ENCODE data around the gene KANSL1. TPM values are rescaled to one million over a fixed set of nuclear protein-coding genes. Genes with fewer than 3 reads are reported as not detected.
A peak's percentile ranks its signal among the peaks of the same experiment; 100 is the strongest.

The KANSL1 gene
- total and polyA plus RNA-seq, 2 donors (not counting 1 experiment from before 2014, with no cell fraction given), result 36.8 to 233 TPM

GRCh38 chr17:46020998-46021397 lies 172.2 kb downstream of the KANSL1 start:
- Histone ChIP-seq H3K9ac (ENCODE audit: low read length) (no peak overlapping the region), H3K79me2 (ENCODE audit: control insufficient read depth, insufficient read depth, low read length) (no peaks in the 10 kb centered on the region), H3K9me3 (ENCODE audit: control extremely low read depth in 1 of 3, control insufficient read depth in 2 of 3, insufficient read depth in 1 of 3, low read length in 2 of 3) (peaks cover 0 to 9% (median 0%) of the 10 kb centered on the region in 3 donors), H4K20me1 (ENCODE audit: control insufficient read depth, insufficient read depth, low read length, poor library complexity, severe bottlenecking) (no peaks in the 10 kb centered on the region), H3K4me2 (replicated peaks; ENCODE audit: low read depth, low read length, poor library complexity, severe bottlenecking) (no peak overlapping the region), H2AFZ (ENCODE audit: insufficient read depth, low read depth, low read length, poor library complexity, severe bottlenecking) (no peak overlapping the region), H3K4me3 (ENCODE audit: control extremely low read depth in 1 of 5, extremely low read depth in 1 of 5, insufficient read depth in 1 of 5, low read depth in 2 of 5, low read length in 4 of 5) (no peak overlapping the region), H3K36me3 (replicated peaks in 1 of 2; ENCODE audit: control extremely low read depth in 1 of 2, control insufficient read depth in 1 of 2, extremely low read depth in 1 of 2, insufficient read depth in 2 of 2, low read length in 1 of 2) (peaks cover 0 to 4% of the 10 kb centered on the region in 2 experiments), H3K4me1 (ENCODE audit: control insufficient read depth in 2 of 2, insufficient read depth in 2 of 2, low read length in 2 of 2) (peaks cover 32 to 56% of the 10 kb centered on the region in 2 donors), H3K27ac (ENCODE audit: low read length in 2 of 2) (peak overlapping the region; percentile 88 to 93), H3K27me3 (replicated peaks in 1 of 4; ENCODE audit: control extremely low read depth in 1 of 4, control insufficient read depth in 3 of 4, insufficient read depth in 4 of 4, low read length in 3 of 4) (no peaks in the 10 kb centered on the region)
- H3K4me3 Mint-ChIP-seq, result no peak overlapping the region
- no peak for DNase-seq
- no peak for ATAC-seq (ENCODE audit: low read depth)
- H3K9me3 Mint-ChIP-seq (ENCODE audit: insufficient read depth), result no peaks in the 10 kb centered on the region
- H3K27ac Mint-ChIP-seq, result peak overlapping the region; percentile 98
- POLR2A ChIA-PET, result interaction anchor here (0.9 to 1.7 kb wide), 2 partner anchors 8 to 23 kb away, joined by 3 to 9 read pairs; no protein-coding TSS in a partner anchor
- CTCF ChIA-PET, result interaction anchor here (0.6 to 4.5 kb wide), 6 partner anchors 8 to 29 kb away, joined by 3 to 36 read pairs (median 7); no protein-coding TSS in a partner anchor
- no peaks in the 10 kb centered on the region for H3K27me3 Mint-ChIP-seq
- WGBS (ENCODE audit: insufficient coverage), result 99% methylated on average over 11 of the region's 12 CpGs
- intact Hi-C loops (cut with micrococcal nuclease), result no loop called here
- no peak for TF ChIP-seq EZH2 (IDR thresholded peaks at IDR 0.05; ENCODE audit: borderline replicate concordance, insufficient read depth, low read depth, low read length, poor library complexity, severe bottlenecking)
- no peak for TF ChIP-seq CTCF (IDR thresholded peaks at IDR 0.05)
- peaks cover 47% of the 10 kb centered on the region for H3K4me1 Mint-ChIP-seq

GRCh38 chr17:46020023-46020761 lies 173.0 kb downstream of the KANSL1 start:
- H3K4me3 ChIP-seq (ENCODE audit: control extremely low read depth in 1 of 5, extremely low read depth in 1 of 5, insufficient read depth in 1 of 5, low read depth in 2 of 5, low read length in 4 of 5), result no peak overlapping the region
- no peaks in the 10 kb centered on the region for H4K20me1 ChIP-seq (ENCODE audit: control insufficient read depth, insufficient read depth, low read length, poor library complexity, severe bottlenecking)
- peak overlapping the region; percentile 10 for H3K4me2 ChIP-seq (replicated peaks; ENCODE audit: low read depth, low read length, poor library complexity, severe bottlenecking)
- peak overlapping the region; percentile 88 to 93 for H3K27ac ChIP-seq (ENCODE audit: low read length in 2 of 2)
- H2AFZ ChIP-seq (ENCODE audit: insufficient read depth, low read depth, low read length, poor library complexity, severe bottlenecking), result peak overlapping the region; percentile 63
- peak overlapping the region; percentile 62 for H3K4me3 Mint-ChIP-seq
- H3K9ac ChIP-seq (ENCODE audit: low read length), result peak overlapping the region; percentile 25
- H3K9me3 ChIP-seq (ENCODE audit: control extremely low read depth in 1 of 3, control insufficient read depth in 2 of 3, insufficient read depth in 1 of 3, low read length in 2 of 3), result peaks cover 0 to 9% (median 0%) of the 10 kb centered on the region in 3 donors
- POLR2A ChIA-PET, result interaction anchor here (1.0 to 1.7 kb wide), 2 partner anchors 8 to 30 kb away, joined by 4 to 9 read pairs; no protein-coding TSS in a partner anchor
- 78% methylated on average over 11 of the region's 14 CpGs for WGBS (ENCODE audit: insufficient coverage)
- H3K27me3 ChIP-seq (replicated peaks in 1 of 4; ENCODE audit: control extremely low read depth in 1 of 4, control insufficient read depth in 3 of 4, insufficient read depth in 4 of 4, low read length in 3 of 4), result no peaks in the 10 kb centered on the region
- CTCF ChIA-PET, result interaction anchor here (0.6 to 4.5 kb wide), 6 partner anchors 9 to 193 kb away, joined by 4 to 36 read pairs (median 8); no protein-coding TSS in a partner anchor
- TF ChIP-seq CTCF (IDR thresholded peaks at IDR 0.05) (no peak), EZH2 (IDR thresholded peaks at IDR 0.05; ENCODE audit: borderline replicate concordance, insufficient read depth, low read depth, low read length, poor library complexity, severe bottlenecking) (no peak)
- no peaks in the 10 kb centered on the region for H3K79me2 ChIP-seq (ENCODE audit: control insufficient read depth, insufficient read depth, low read length)
- DNase-seq (peak; percentile 83), ATAC-seq (ENCODE audit: low read depth) (peak; percentile 96)
- H3K4me1 Mint-ChIP-seq, result peaks cover 38% of the 10 kb centered on the region
- intact Hi-C loops (cut with micrococcal nuclease), result no loop called here
- peaks cover 24 to 48% of the 10 kb centered on the region in 2 donors for H3K4me1 ChIP-seq (ENCODE audit: control insufficient read depth in 2 of 2, insufficient read depth in 2 of 2, low read length in 2 of 2)
- peak overlapping the region; percentile 98 for H3K27ac Mint-ChIP-seq
- H3K27me3 Mint-ChIP-seq, result no peaks in the 10 kb centered on the region
- no peaks in the 10 kb centered on the region for H3K9me3 Mint-ChIP-seq (ENCODE audit: insufficient read depth)
- H3K36me3 ChIP-seq (replicated peaks in 1 of 2; ENCODE audit: control extremely low read depth in 1 of 2, control insufficient read depth in 1 of 2, extremely low read depth in 1 of 2, insufficient read depth in 2 of 2, low read length in 1 of 2), result peaks cover 0 to 4% of the 10 kb centered on the region in 2 experiments
